Neuron (in vitro differentiated cells): ENCODE data around the gene TBXA2R.
"Not testable (repeated sequence)": the region's sequence is repeated elsewhere in the genome, so short reads cannot be mapped to it uniquely, and the experiment has no call there.

Experiments used
- H2AFZ ChIP-seq: one replicate; pipeline ENCODE4 v1.6.1; 2013; ENCODE audit warnings: low read depth, mild to moderate bottlenecking, inconsistent platforms, low read length, moderate library complexity
- H3K27me3 ChIP-seq: one replicate; pipeline ENCODE4 v1.6.1; 2013; ENCODE audit warnings: low read length; ENCODE audit not compliant: insufficient read depth
- H3K36me3 ChIP-seq: one replicate; pipeline ENCODE4 v1.6.1; 2013; ENCODE audit warnings: low read length; ENCODE audit not compliant: insufficient read depth
- H3K4me1 ChIP-seq: one replicate; pipeline ENCODE4 v1.6.1; 2013; ENCODE audit warnings: low read length; ENCODE audit not compliant: insufficient read depth
- H3K4me3 ChIP-seq: 2 replicates; pipeline ENCODE4 v1.5.1; 2013; ENCODE audit warnings: mild to moderate bottlenecking, low read length, moderate library complexity
- H3K9me3 ChIP-seq: one replicate; pipeline ENCODE4 v1.6.1; 2013; ENCODE audit warnings: low read length

TBXA2R gene

GRCh38 chr19:3570606-3571011 lies 36.1 kb downstream of the TBXA2R start:
- Histone ChIP-seq H3K27me3 (no peaks in the 10 kb centered on the region), H3K4me1 (peaks cover 4% of the 10 kb centered on the region), H3K4me3 (no peak overlapping the region), H2AFZ (no peak overlapping the region), H3K36me3 (peaks cover 9% of the 10 kb centered on the region), H3K9me3 (no peaks in the 10 kb centered on the region)

- H3K36me3 ChIP-seq, H2AFZ ChIP-seq, H3K9me3 ChIP-seq, H3K4me1 ChIP-seq, H3K4me3 ChIP-seq, H3K27me3 ChIP-seq: not testable (repeated sequence)
Measured at GRCh38 chr19:3570042-3570441, 36.6 kb downstream of the TBXA2R start.

GRCh38 chr19:3565139-3565538 lies 41.5 kb downstream of the TBXA2R start:
- H3K36me3 ChIP-seq = no peaks in the 10 kb centered on the region
- no peaks in the 10 kb centered on the region for H3K4me1 ChIP-seq
- no peak overlapping the region for H2AFZ ChIP-seq
- no peak overlapping the region for H3K4me3 ChIP-seq
- no peaks in the 10 kb centered on the region for H3K27me3 ChIP-seq
- no peaks in the 10 kb centered on the region for H3K9me3 ChIP-seq

GRCh38 chr19:3563709-3564524 lies 42.8 kb downstream of the TBXA2R start:
- H3K9me3 ChIP-seq = no peaks in the 10 kb centered on the region
- H3K4me3 ChIP-seq = no peak overlapping the region
- no peak overlapping the region for H2AFZ ChIP-seq
- H3K36me3 ChIP-seq = no peaks in the 10 kb centered on the region
- H3K4me1 ChIP-seq = no peaks in the 10 kb centered on the region
- no peaks in the 10 kb centered on the region for H3K27me3 ChIP-seq

GRCh38 chr19:3557461-3558248 lies 49.0 kb downstream of the TBXA2R start, which contains the start of gene MFSD12:
Gene MFSD12, minus strand, starts transcription at chr19:3557586. Its CDS starts 183 bp downstream, at chr19:3557403.
- no peaks in the 10 kb centered on the region for H3K9me3 ChIP-seq
- peaks cover 14% of the 10 kb centered on the region for H3K4me1 ChIP-seq
- H3K27me3 ChIP-seq = no peaks in the 10 kb centered on the region
- H3K36me3 ChIP-seq = no peaks in the 10 kb centered on the region
- H2AFZ ChIP-seq = peak within 1 kb of the TSS; percentile 89
- H3K4me3 ChIP-seq = peak within 1 kb of the TSS; percentile 62

GRCh38 chr19:3556978-3557460 lies 49.7 kb downstream of the TBXA2R start:
- no peaks in the 10 kb centered on the region for H3K27me3 ChIP-seq
- H2AFZ ChIP-seq = peak overlapping the region; percentile 48
- no peaks in the 10 kb centered on the region for H3K36me3 ChIP-seq
- H3K4me1 ChIP-seq = peaks cover 14% of the 10 kb centered on the region
- H3K4me3 ChIP-seq = peak overlapping the region; percentile 62
- H3K9me3 ChIP-seq = no peaks in the 10 kb centered on the region

- no peaks in the 10 kb centered on the region for H3K27me3 ChIP-seq
- H3K4me3 ChIP-seq = peak overlapping the region; percentile 62
- no peak overlapping the region for H2AFZ ChIP-seq
- no peaks in the 10 kb centered on the region for H3K36me3 ChIP-seq
- peaks cover 14% of the 10 kb centered on the region for H3K4me1 ChIP-seq
- H3K9me3 ChIP-seq = no peaks in the 10 kb centered on the region
Measured at GRCh38 chr19:3556423-3556977, 50.2 kb downstream of the TBXA2R start.

- Histone ChIP-seq H3K27me3 (no peaks in the 10 kb centered on the region), H2AFZ (no peak overlapping the region), H3K36me3 (no peaks in the 10 kb centered on the region), H3K4me1 (peaks cover 14% of the 10 kb centered on the region), H3K4me3 (peak overlapping the region; percentile 62), H3K9me3 (no peaks in the 10 kb centered on the region)
Measured at GRCh38 chr19:3555653-3556422, 50.8 kb downstream of the TBXA2R start.

- Histone ChIP-seq H2AFZ (no peak overlapping the region), H3K4me3 (no peak overlapping the region), H3K4me1 (peaks cover 14% of the 10 kb centered on the region), H3K9me3 (no peaks in the 10 kb centered on the region), H3K27me3 (no peaks in the 10 kb centered on the region), H3K36me3 (no peaks in the 10 kb centered on the region)
Measured at GRCh38 chr19:3554254-3555083, 52.2 kb downstream of the TBXA2R start.

GRCh38 chr19:3551792-3552095 lies 54.9 kb downstream of the TBXA2R start:
- Histone ChIP-seq H3K9me3 (no peaks in the 10 kb centered on the region), H3K4me3 (no peak overlapping the region), H3K4me1 (peaks cover 9% of the 10 kb centered on the region), H3K36me3 (peaks cover 7% of the 10 kb centered on the region), H2AFZ (no peak overlapping the region), H3K27me3 (no peaks in the 10 kb centered on the region)

GRCh38 chr19:3550947-3551791 lies 55.5 kb downstream of the TBXA2R start:
- Histone ChIP-seq H3K4me3 (no peak overlapping the region), H3K9me3 (no peaks in the 10 kb centered on the region), H3K27me3 (no peaks in the 10 kb centered on the region), H2AFZ (no peak overlapping the region), H3K4me1 (peaks cover 4% of the 10 kb centered on the region), H3K36me3 (peaks cover 7% of the 10 kb centered on the region)
